Cardiac muscle cell (in vitro differentiated cells and primary cell): ENCODE data around the gene VTI1A. TPM values are rescaled to one million over a fixed set of nuclear protein-coding genes. Genes with fewer than 3 reads are reported as not detected.

Experiments used
- DNase-seq, 2 donors: peaks; one replicate each; pipeline versions ENCODE4 v3.0.0 to v3.0.0-alpha.2; 2010 to 2017; ENCODE audit warnings: low read depth in 1 of 2, low spot score in 1 of 2
- H3K27ac ChIP-seq: fragments of 200-600 bp; sonication (generic); 2 replicates; pipeline ENCODE4 v1.5.1; 2016
- H3K27me3 ChIP-seq: fragments of 200-600 bp; sonication (generic); 2 replicates; pipeline ENCODE4 v1.6.0; 2016; ENCODE audit warnings: control low read depth
- H3K36me3 ChIP-seq: fragments of 200-600 bp; sonication (generic); 2 replicates; pipeline ENCODE4 v1.5.1; 2016; ENCODE audit warnings: control low read depth
- H3K4me1 ChIP-seq: fragments of 200-600 bp; sonication (generic); 2 replicates; pipeline ENCODE4 v1.8.1; 2017; ENCODE audit warnings: low read depth, mild to moderate bottlenecking, mixed run types
- H3K4me3 ChIP-seq: fragments of 200-600 bp; sonication (generic); 2 replicates; pipeline ENCODE4 v1.5.1; 2016; ENCODE audit warnings: mild to moderate bottlenecking
- H3K9me3 ChIP-seq: fragments of 200-600 bp; sonication (generic); 2 replicates; pipeline ENCODE4 v1.5.1; 2017; ENCODE audit warnings: low read depth, mild to moderate bottlenecking, control low read depth
- polyA plus RNA-seq: library from polyadenylated mRNA; unstranded; fragments of >200 nt; fragmentation: Nextera tagmentation; extraction: Ambion mirVana; gene quantifications from 2 replicates; pipeline ENCODE4 v1.2.1, GENCODE V29; 2016
- total RNA-seq: library from RNA; depleted of rRNA; stranded (reverse); fragments of >200 nt; gene quantifications from 2 replicates; pipeline ENCODE4 v1.2.3, GENCODE V29; 2016
- TF ChIP-seq, protein P1 (sequence below): IDR thresholded peaks from 2 replicates; pipeline ENCODE4 v1.5.1; 2012; ENCODE audit warnings: low read depth, mild to moderate bottlenecking, low read length

VTI1A gene
- total and polyA plus RNA-seq, 2 experiments from 2014 or later: 19.3 to 33.1 TPM

DNA sequence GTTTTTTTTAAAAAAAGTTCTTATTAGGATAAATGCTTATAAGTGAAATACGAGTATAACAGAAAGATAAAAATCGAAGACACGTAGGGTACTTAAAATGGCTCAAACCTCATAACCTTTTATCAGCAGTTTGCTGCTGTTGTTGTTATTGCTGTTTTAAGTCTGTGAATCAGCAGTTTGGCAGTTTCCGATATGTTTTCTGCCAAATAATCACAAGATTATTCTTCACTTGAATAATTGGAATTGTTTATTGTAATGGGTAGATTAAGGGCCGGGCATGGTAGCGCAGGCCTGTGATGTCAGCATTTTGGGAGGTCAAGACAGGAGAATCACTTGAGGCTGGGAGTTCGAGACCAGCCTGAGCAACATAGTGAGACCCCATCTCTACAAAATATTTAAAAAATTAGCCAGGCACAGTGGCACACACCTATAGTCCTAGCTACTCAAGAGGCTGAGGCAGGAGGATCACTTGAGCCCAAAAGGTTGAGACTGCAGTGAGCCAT, 177.6 kb downstream of the VTI1A start:
- no peaks in the 10 kb centered on the region for H3K36me3 ChIP-seq

DNA sequence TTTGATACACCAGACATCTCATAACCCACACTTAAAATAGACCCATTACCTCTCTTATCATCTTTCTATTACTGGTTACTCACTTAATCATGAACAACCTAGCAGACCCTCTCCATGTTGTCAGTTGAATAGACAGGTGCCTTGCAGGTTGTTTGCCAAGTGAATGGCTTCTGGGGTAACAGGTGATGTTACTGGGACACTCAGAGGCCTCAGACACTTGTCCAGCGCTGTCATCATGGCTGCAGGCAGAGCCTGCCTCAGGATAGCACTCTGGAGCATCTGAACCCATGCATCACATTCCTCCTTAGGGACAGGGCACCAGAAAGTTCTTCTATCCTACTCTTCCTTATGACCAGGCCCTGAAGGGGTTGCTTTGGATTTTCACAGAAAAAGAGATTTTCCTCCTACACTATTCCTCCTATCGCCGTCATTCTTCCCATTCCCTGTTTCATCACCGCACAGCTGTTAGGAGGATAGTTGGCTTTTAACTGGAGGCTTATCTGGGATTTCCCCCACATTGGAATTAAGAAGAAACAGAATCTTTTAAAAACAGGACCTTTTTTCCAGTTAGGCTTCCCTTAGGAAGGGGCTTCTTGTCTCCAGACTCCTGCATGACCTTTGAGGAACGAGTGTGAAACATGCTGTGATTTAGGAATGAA, 182.1 kb downstream of the VTI1A start:
- H3K4me1 ChIP-seq: peaks cover 11% of the 10 kb centered on the region
- TF ChIP-seq, protein P1, sequence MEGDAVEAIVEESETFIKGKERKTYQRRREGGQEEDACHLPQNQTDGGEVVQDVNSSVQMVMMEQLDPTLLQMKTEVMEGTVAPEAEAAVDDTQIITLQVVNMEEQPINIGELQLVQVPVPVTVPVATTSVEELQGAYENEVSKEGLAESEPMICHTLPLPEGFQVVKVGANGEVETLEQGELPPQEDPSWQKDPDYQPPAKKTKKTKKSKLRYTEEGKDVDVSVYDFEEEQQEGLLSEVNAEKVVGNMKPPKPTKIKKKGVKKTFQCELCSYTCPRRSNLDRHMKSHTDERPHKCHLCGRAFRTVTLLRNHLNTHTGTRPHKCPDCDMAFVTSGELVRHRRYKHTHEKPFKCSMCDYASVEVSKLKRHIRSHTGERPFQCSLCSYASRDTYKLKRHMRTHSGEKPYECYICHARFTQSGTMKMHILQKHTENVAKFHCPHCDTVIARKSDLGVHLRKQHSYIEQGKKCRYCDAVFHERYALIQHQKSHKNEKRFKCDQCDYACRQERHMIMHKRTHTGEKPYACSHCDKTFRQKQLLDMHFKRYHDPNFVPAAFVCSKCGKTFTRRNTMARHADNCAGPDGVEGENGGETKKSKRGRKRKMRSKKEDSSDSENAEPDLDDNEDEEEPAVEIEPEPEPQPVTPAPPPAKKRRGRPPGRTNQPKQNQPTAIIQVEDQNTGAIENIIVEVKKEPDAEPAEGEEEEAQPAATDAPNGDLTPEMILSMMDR: no peak
- H3K27ac ChIP-seq: no peak overlapping the region
- DNase-seq: peak in 1 of 2 donors; percentile 73
- H3K4me3 ChIP-seq: no peak overlapping the region
- no peaks in the 10 kb centered on the region for H3K9me3 ChIP-seq
- no peaks in the 10 kb centered on the region for H3K36me3 ChIP-seq
- H3K27me3 ChIP-seq: no peaks in the 10 kb centered on the region

More for the DNA sequence above, 177.6 kb downstream of the VTI1A start:
- peaks cover 44% of the 10 kb centered on the region for H3K4me1 ChIP-seq
- DNase-seq: peak in 1 of 2 donors; percentile 27
- TF ChIP-seq, protein P1: no peak
- H3K27ac ChIP-seq: no peak overlapping the region
- H3K27me3 ChIP-seq: no peaks in the 10 kb centered on the region
- no peak overlapping the region for H3K4me3 ChIP-seq
- no peaks in the 10 kb centered on the region for H3K9me3 ChIP-seq

DNA sequence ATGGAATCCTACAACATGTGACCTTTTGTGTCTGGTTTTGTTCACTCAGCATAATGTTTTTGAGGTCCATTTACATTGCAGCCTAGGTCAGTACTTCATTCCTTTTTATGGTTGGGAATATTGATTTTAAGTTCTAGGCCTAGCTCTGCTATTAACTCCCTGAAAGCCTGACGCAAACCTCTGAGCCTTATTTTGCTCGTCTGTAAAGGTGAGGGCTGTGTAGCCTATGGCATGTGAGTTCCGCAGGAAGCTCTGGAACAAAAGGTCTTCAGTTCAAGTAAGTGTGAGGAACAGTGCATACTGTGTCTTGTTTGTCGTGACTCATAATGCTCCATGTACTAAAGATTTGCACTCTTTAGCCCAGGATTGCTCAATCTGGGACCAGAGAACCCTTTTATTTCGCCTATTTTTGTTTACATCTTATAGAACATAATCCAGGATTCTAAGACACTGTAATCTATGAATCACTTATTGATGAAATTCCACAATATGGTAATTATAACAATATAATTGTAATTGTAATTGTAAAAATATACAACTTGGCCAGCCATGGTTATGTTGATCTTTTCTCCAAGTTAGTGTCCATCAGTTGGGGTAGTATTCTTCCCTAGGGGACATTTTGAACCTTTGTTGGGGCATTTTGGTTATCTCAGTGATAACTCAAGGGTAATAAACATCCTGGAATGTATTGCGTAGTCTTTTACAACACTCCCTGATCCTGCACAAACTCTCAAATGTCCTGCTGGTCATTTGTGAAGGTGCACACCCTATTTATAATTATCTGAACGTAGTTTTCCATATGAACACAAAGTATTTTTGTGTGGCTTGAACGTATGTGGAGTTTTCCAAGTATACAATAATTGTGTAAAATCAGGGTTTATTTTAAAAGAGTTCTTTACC, 184.7 kb downstream of the VTI1A start:
- Histone ChIP-seq H3K9me3 (no peaks in the 10 kb centered on the region), H3K4me1 (peaks cover 11% of the 10 kb centered on the region), H3K4me3 (no peak overlapping the region), H3K36me3 (no peaks in the 10 kb centered on the region), H3K27me3 (no peaks in the 10 kb centered on the region), H3K27ac (no peak overlapping the region)
- peak in 1 of 2 donors; percentile 77 for DNase-seq
- TF ChIP-seq, protein P1: no peak

DNA sequence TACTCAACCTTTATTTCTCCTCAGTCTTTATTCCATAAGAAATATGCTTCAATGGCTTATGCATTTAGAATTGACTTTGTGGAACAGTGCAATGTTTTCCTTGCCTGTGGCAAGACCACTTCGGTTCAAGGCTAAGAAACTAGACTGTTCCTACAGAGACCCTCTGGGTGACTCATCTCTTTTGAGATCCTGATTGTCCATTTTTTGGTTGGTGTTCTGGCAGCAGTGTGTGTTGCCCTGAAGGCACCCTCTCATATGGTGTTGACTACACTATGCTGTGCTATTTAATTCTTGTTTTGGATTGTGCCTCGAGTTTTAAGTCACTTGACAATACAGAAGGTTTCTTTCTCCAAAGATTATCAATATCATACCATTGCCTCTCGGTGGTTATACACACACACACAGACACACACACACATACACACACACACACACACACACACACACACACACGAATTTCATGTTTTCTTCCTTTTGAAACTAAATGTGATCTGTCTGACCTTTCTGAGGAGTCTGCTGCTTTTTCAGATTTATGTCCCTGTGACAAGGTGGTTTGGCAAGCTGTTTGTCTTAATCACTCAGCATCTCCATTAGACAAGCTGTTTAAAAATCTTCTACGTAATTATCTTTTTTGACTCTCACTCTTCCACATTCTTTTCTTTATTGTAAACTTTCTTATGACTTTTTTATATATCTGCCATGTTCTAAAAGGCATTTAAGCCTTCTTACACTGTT, 187.2 kb downstream of the VTI1A start:
- no peak overlapping the region for H3K27ac ChIP-seq
- TF ChIP-seq, protein P1: no peak

DNA sequence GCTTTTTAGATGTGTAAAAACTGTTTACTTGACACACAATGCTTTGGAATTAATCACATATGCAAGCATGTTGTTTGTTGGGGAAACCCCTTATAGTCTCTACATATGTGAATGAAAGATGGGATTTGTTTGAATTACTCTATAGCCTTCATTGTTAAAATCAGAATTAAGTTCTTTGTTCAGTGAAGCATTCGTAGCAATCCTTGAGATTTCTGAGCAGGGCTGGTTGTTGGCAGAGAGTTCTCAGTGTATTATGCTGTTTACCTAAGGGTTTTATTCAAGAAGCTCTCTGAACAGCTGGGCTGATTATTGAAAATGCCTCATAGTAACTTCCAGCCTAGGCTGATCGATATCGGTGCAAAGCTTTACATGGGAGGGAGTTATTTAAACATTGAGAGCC, 190.9 kb downstream of the VTI1A start:
- H3K27me3 ChIP-seq: no peaks in the 10 kb centered on the region
- H3K4me1 ChIP-seq: peaks cover 17% of the 10 kb centered on the region
- no peaks in the 10 kb centered on the region for H3K36me3 ChIP-seq
- DNase-seq: no peak
- TF ChIP-seq, protein P1: no peak
- H3K9me3 ChIP-seq: no peaks in the 10 kb centered on the region
- no peak overlapping the region for H3K27ac ChIP-seq
- no peak overlapping the region for H3K4me3 ChIP-seq

More for the DNA sequence above, 187.2 kb downstream of the VTI1A start:
- Histone ChIP-seq H3K36me3 (no peaks in the 10 kb centered on the region), H3K4me3 (no peak overlapping the region), H3K4me1 (peaks cover 4% of the 10 kb centered on the region), H3K27me3 (no peaks in the 10 kb centered on the region), H3K9me3 (no peaks in the 10 kb centered on the region)
- peak in 1 of 2 donors; percentile 46 for DNase-seq
